Heart right ventricle (tissue), 16 donors: ENCODE measurements around the gene ZXDC. TPM values are rescaled to one million over a fixed set of nuclear protein-coding genes. Genes with fewer than 3 reads are reported as not detected.
A peak's percentile ranks its signal among the peaks of the same experiment; 100 is the strongest.

Source experiments
- ATAC-seq, 8 donors: fragments of 200-7000 bp; cut with Tn5 transposase; one replicate each; pipeline ENCODE4 v1.9.1; 2020; ENCODE audit warnings: mild to moderate bottlenecking in 8 of 8, moderate library complexity in 8 of 8, moderate number of reproducible peaks in 1 of 8
- DNase-seq, 2 donors: peaks; one replicate each; pipeline ENCODE4 v3.0.0-alpha.2; 2020
- H3K27ac ChIP-seq, 10 donors: fragments of 200-600 bp; sonication (generic) in 2 of 10; one replicate each; pipeline versions ENCODE4 v1.5.0 to v1.8.0; 2020 to 2022; ENCODE audit warnings: mild to moderate bottlenecking in 3 of 10
- H3K27me3 ChIP-seq, 7 donors: fragments of 200-600 bp; one replicate each; pipeline ENCODE4 v1.8.0; 2021 to 2022; ENCODE audit warnings: mild to moderate bottlenecking in 2 of 7
- H3K36me3 ChIP-seq, 9 donors: fragments of 200-600 bp; sonication (generic) in 1 of 9; one replicate each; pipeline versions ENCODE4 v1.5.0 to v1.8.0; 2020 to 2022; ENCODE audit warnings: mild to moderate bottlenecking in 2 of 9
- H3K4me1 ChIP-seq, 9 donors: fragments of 200-600 bp; sonication (generic) in 1 of 9; one replicate each; pipeline versions ENCODE4 v1.5.0 to v1.8.0; 2020 to 2022; ENCODE audit warnings: mild to moderate bottlenecking in 4 of 9
- H3K4me3 ChIP-seq, 10 donors: fragments of 200-600 bp; sonication (generic) in 2 of 10; one replicate each; pipeline versions ENCODE4 v1.5.0 to v1.8.0; 2020 to 2022; ENCODE audit warnings: mild to moderate bottlenecking in 7 of 10, moderate library complexity in 2 of 10
- H3K9me3 ChIP-seq, 11 donors: fragments of 200-600 bp in 10 of 11; sonication (generic) in 2 of 11; one replicate each; pipeline versions ENCODE4 v1.5.0 to v1.8.0; 2013 to 2022; ENCODE audit warnings: mild to moderate bottlenecking in 2 of 11, control low read depth in 1 of 11, moderate library complexity in 1 of 11
- CTCF ChIP-seq, 9 donors: fragments of 200-600 bp; sonication (generic) in 2 of 9; IDR thresholded peaks; one replicate each; pipeline versions ENCODE4 v1.5.0 to v1.8.0; 2021 to 2022; ENCODE audit warnings: antibody characterized with exemption in 9 of 9, mild to moderate bottlenecking in 5 of 9, moderate library complexity in 1 of 9
- WGBS, 2 donors: extraction: QIAGEN DNeasy Blood & Tissue Kit; methylation state at CpG; one replicate each; pipeline ENCODE4 v1.1.7; 2013; ENCODE audit warnings: inconsistent platforms in 1 of 2; 5-methylcytosine and 5-hydroxymethylcytosine counted together
- intact Hi-C, 10 donors: fragments of 100-400 bp; cut with DNase I; formaldehyde crosslinking; loops; one replicate each; pipeline versions ENCODE4 v1.11.1 to v1.14.2; 2022
- polyA plus RNA-seq, 2 donors: library from polyadenylated mRNA; stranded (reverse); fragments of 200-250 nt; gene quantifications; one replicate each; pipeline ENCODE4 v1.2.3, GENCODE V29; 2013
- total RNA-seq, 10 donors: library from RNA; stranded (reverse); fragmentation: NEBNext Ultra II Directional in 3 of 10; extraction: Animal tissue kit (Norgen Biotek cat#: 25700) in 3 of 10; gene quantifications; one replicate each; pipeline versions ENCODE4 v1.2.1 to v1.2.4, GENCODE V29; 2021 to 2023
- donor health status: Arrhythmogenic right ventricular cardiomyopathy.
- donor health status: ischemic (EF 13 %, LVEDD 7.1; RV severe dilation, severe dysfunction).
- donor health status: healthy with polysubstance abuse.
- donor health status: DM: no; HTN: yes; CAD: no.
- donor health status: DM: no; HTN: no; CAD: no.
- donor health status: ischemic (EF 25% LVEDD 6.9; RV normal size, moderate dysfunction).
- donor health status: ischemic (EF 25% LVEDD 5.7; RV mildly dilated, moderate dysfunction).
- donor health status: healthy.
- donor health status: DM: yes; HTN: yes; CAD: no.
- donor health status: Ischemic cardiomyopathy.
- donor health status: ischemic (EF 35%, LVEDD 5.7; RV mildly dilated, moderate dysfunction).
- donor health status: nonischemic (EF 11% LVEDD 7.7; RV severe dilation, severe dysfunction).
- donor health status: DM: yes; HTN: yes; CAD: no.
- donor health status: PGD.
- donor health status: ischemic (EF 29% LVEDD 5.4; RV normal size, mild dysfunction).
- donor health status: nonischemic (EF 23%, LVEDD 6.1; RV moderate dilation, normal function).

The ZXDC gene
- total and polyA plus RNA-seq, 12 donors, result 6.6 to 25.4 (median 19.4) TPM

GRCh38 chr3:126512916-126513650 is 37.4 kb upstream of the ZXDC start:
- Histone ChIP-seq H3K36me3 (no peaks in the 10 kb centered on the region), H3K4me1 (peaks cover 0 to 11% (median 0%) of the 10 kb centered on the region in 9 donors), H3K27ac (no peak overlapping the region), H3K4me3 (no peak overlapping the region), H3K9me3 (no peaks in the 10 kb centered on the region), H3K27me3 (peaks cover 0 to 2% (median 0%) of the 10 kb centered on the region in 7 donors)
- WGBS, 2 donors, result 66 to 67% methylated on average over 12 of the region's 12 CpGs
- ATAC-seq (peak in 5 of 8 donors; percentile 16 to 38 (median 29)), DNase-seq (no peak)
- no peak for TF ChIP-seq CTCF (IDR thresholded peaks at IDR 0.05)
- intact Hi-C loops, result no loop called here

GRCh38 chr3:126512026-126512425 is 36.3 kb upstream of the ZXDC start:
- intact Hi-C loops, result no loop called here
- WGBS, 2 donors, result 66 to 73% methylated on average over 7 of the region's 7 CpGs
- ATAC-seq, result peak in 5 of 8 donors; percentile 15 to 62 (median 31)
- Histone ChIP-seq H3K4me1 (peaks cover 0 to 11% (median 0%) of the 10 kb centered on the region in 9 donors), H3K9me3 (no peaks in the 10 kb centered on the region), H3K27me3 (peaks cover 0 to 2% (median 0%) of the 10 kb centered on the region in 7 donors), H3K4me3 (no peak overlapping the region), H3K27ac (no peak overlapping the region), H3K36me3 (no peaks in the 10 kb centered on the region)
- TF ChIP-seq CTCF (IDR thresholded peaks at IDR 0.05), result no peak
- DNase-seq, result no peak

DNA sequence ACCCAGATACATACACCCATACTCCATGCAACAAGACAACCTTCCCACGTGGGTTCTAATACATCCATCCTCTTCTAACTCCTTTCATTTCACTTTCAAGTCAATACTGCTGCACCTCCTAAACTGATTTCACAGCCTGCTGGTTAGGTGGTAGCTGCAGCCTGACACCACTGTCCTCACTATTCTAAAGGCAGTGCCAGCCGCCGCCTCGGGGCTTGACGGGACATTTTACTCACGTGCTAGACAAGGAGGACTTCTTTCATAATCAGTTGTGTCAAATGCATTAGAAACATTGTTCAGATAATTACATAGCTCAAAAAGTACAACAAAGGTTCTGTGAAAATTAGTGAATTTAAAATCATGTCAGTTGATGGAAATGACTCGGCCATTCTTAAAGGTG is 35.6 kb upstream of the ZXDC start:
- DNase-seq (no peak), ATAC-seq (peak in 1 of 8 donors; percentile 37)
- Histone ChIP-seq H3K4me1 (peaks cover 0 to 11% (median 0%) of the 10 kb centered on the region in 9 donors), H3K27ac (no peak overlapping the region), H3K27me3 (peaks cover 0 to 2% (median 0%) of the 10 kb centered on the region in 7 donors), H3K36me3 (no peaks in the 10 kb centered on the region), H3K9me3 (no peaks in the 10 kb centered on the region), H3K4me3 (no peak overlapping the region)
- intact Hi-C loops, result no loop called here
- TF ChIP-seq CTCF (IDR thresholded peaks at IDR 0.05), result no peak
- 56 to 69% methylated on average over 7 of the region's 7 CpGs for WGBS, 2 donors

- 66 to 73% methylated on average over 22 of the region's 22 CpGs for WGBS, 2 donors
- Histone ChIP-seq H3K4me1 (peaks cover 0 to 11% (median 0%) of the 10 kb centered on the region in 9 donors), H3K4me3 (no peak overlapping the region), H3K27ac (no peak overlapping the region), H3K27me3 (peaks cover 0 to 3% (median 0%) of the 10 kb centered on the region in 7 donors), H3K9me3 (no peaks in the 10 kb centered on the region), H3K36me3 (no peaks in the 10 kb centered on the region)
- DNase-seq, result no peak
- no peak for TF ChIP-seq CTCF (IDR thresholded peaks at IDR 0.05)
- ATAC-seq, result no peak
- intact Hi-C loops, result no loop called here
These were observed 34.7 kb upstream of the ZXDC start for GRCh38 chr3:126510308-126510910.
